ENCODE results near the gene TTN. TPM values are rescaled to one million over a fixed set of nuclear protein-coding genes. Genes with fewer than 3 reads are reported as not detected.

TTN gene
- total and polyA plus RNA-seq, 2 of the 8 experiments (the other 6 are each of a cell fraction or from before 2014, with no cell fraction given), result 0.30 to 9.7 TPM

DNA sequence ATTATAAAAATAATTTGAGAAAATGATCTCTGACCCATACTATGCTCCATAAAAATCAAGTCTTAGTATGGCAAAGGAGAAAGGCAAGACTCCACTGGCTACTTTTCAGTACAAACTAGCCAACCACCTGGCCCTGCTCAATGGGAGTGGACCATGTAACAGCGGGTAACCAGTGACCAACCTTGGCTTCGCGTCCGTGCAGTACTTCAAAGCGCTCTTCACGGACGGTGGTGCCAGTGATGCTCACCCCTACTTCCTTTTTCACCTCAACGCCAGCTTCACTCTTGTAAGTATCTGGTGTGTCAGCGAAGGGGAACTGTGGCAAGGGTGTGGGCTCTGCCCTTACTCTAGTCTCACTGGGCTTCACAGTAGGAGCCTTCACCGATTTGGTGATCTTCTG, 23.3 kb downstream of the TTN start:
- Histone ChIP-seq H2BK20ac (ENCODE audit: low read length) (no peak overlapping the region), H4K5ac (ENCODE audit: insufficient read length, low read depth, low read length) (no peak overlapping the region), H2AK5ac (ENCODE audit: low read depth, low read length) (no peak overlapping the region), H4K8ac (ENCODE audit: extremely low read depth, insufficient read depth, low read length) (no peak overlapping the region), H3K4me1 (replicated peaks in 1 of 4; ENCODE audit: control insufficient read depth in 3 of 4, insufficient read depth in 4 of 4, low read length in 3 of 4) (no peaks in the 10 kb centered on the region), H2AFZ (ENCODE audit: low read length) (no peak overlapping the region), H4K20me1 (replicated peaks in 1 of 2; ENCODE audit: control insufficient read depth in 1 of 2, insufficient read depth in 2 of 2, low read length in 2 of 2) (no peaks in the 10 kb centered on the region), H2BK120ac (replicated peaks; ENCODE audit: low read depth, low read length) (no peak overlapping the region), H3K4me2 (ENCODE audit: insufficient read depth in 1 of 2, low read depth in 2 of 2, low read length in 2 of 2) (no peak overlapping the region), H4K91ac (replicated peaks; ENCODE audit: insufficient read length, low read length) (no peak overlapping the region), H3K18ac (ENCODE audit: extremely low read depth, low read length) (no peak overlapping the region), H3K27ac (ENCODE audit: low read depth, low read length) (no peak overlapping the region), H3K79me1 (ENCODE audit: low read depth, low read length) (no peaks in the 10 kb centered on the region), H3K36me3 (ENCODE audit: control insufficient read depth in 2 of 4, insufficient read depth in 4 of 4, low read length in 3 of 4) (no peaks in the 10 kb centered on the region; a peak in 2 of 8 replicates), H2BK5ac (ENCODE audit: low read depth, low read length) (no peak overlapping the region), H3K56ac (replicated peaks; ENCODE audit: insufficient read length, low read depth, low read length) (no peak overlapping the region), H3K79me2 (ENCODE audit: control insufficient read depth in 1 of 2, insufficient read depth in 2 of 2, low read length in 2 of 2) (no peaks in the 10 kb centered on the region), H3K9ac (replicated peaks in 1 of 4; ENCODE audit: extremely low read depth in 1 of 4, low read depth in 3 of 4, low read length in 3 of 4) (no peak overlapping the region), H3K14ac (ENCODE audit: insufficient read length) (no peak overlapping the region), H2BK12ac (ENCODE audit: low read depth, low read length) (no peak overlapping the region), H3K27me3 (replicated peaks in 1 of 4; ENCODE audit: control insufficient read depth in 3 of 4, extremely low read depth in 1 of 4, insufficient read depth in 3 of 4, low read length in 3 of 4) (no peaks in the 10 kb centered on the region), H3K4me3 (ENCODE audit: extremely low read depth in 1 of 4, insufficient read depth in 2 of 4, low read depth in 3 of 4, low read length in 4 of 4) (no peak overlapping the region), H2BK15ac (ENCODE audit: low read length) (no peak overlapping the region), H3K23ac (ENCODE audit: insufficient read length) (no peak overlapping the region), H3K4ac (replicated peaks; ENCODE audit: insufficient read length, low read depth, low read length) (no peak overlapping the region), H3K23me2 (ENCODE audit: low read depth, low read length) (no peaks in the 10 kb centered on the region), H3K9me3 (ENCODE audit: insufficient read depth in 2 of 2, low read depth in 1 of 2, low read length in 1 of 2) (no peaks in the 10 kb centered on the region)
- no peak for DNase-seq (ENCODE audit: low read depth in 1 of 2, low spot score in 2 of 2)
- TF ChIP-seq TBP (IDR thresholded peaks at IDR 0.05; ENCODE audit: low read depth, low read length) (no peak), KDM5A (IDR thresholded peaks at IDR 0.05; ENCODE audit: low read length) (no peak), HDAC6 (IDR thresholded peaks at IDR 0.05; ENCODE audit: low read depth, low read length) (no peak), RFX5 (IDR thresholded peaks at IDR 0.05; ENCODE audit: borderline replicate concordance, low read depth, low read length) (no peak), SRF (IDR thresholded peaks at IDR 0.05; ENCODE audit: low read depth, low read length) (no peak), BACH1 (IDR thresholded peaks at IDR 0.05; ENCODE audit: low read length) (no peak), NANOG (IDR thresholded peaks at IDR 0.05; ENCODE audit: insufficient read depth, low read depth, low read length, poor library complexity, severe bottlenecking) (no peak), GABPA (IDR thresholded peaks at IDR 0.05; ENCODE audit: borderline replicate concordance, insufficient read depth, low read length) (no peak), JUN (IDR thresholded peaks at IDR 0.05; ENCODE audit: low read depth, low read length) (no peak), SAP30 (IDR thresholded peaks at IDR 0.05; ENCODE audit: insufficient read depth, insufficient replicate concordance, low read length) (no peak), CBX8 (IDR thresholded peaks at IDR 0.05; ENCODE audit: borderline replicate concordance, low read depth, low read length) (no peak), TAF7 (optimal IDR thresholded peaks at IDR 0.05; ENCODE audit: borderline replicate concordance, low read depth, low read length) (no peak)
- TF ChIP-seq, protein P1, sequence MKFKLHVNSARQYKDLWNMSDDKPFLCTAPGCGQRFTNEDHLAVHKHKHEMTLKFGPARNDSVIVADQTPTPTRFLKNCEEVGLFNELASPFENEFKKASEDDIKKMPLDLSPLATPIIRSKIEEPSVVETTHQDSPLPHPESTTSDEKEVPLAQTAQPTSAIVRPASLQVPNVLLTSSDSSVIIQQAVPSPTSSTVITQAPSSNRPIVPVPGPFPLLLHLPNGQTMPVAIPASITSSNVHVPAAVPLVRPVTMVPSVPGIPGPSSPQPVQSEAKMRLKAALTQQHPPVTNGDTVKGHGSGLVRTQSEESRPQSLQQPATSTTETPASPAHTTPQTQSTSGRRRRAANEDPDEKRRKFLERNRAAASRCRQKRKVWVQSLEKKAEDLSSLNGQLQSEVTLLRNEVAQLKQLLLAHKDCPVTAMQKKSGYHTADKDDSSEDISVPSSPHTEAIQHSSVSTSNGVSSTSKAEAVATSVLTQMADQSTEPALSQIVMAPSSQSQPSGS (IDR thresholded peaks at IDR 0.05; ENCODE audit: low read length), result no peak
- CTCF ChIA-PET (ENCODE audit: partially characterized antibody), result interaction anchor here (1.1 to 2.5 kb wide), 4 partner anchors 10 to 345 kb away, joined by 3 to 8 read pairs (median 6); no protein-coding TSS in a partner anchor
- WGBS, 2 experiments (ENCODE audit: extremely low coverage in 1 of 2, insufficient coverage in 1 of 2, insufficient read length in 1 of 2, insufficient replicate concordance in 2 of 2, low coverage in 1 of 2, low lambda C conversion rate in 2 of 2, missing lambda C conversion rate in 1 of 2), result 97% methylated on average over 10 of the region's 10 CpGs; no CpG with 5 or more reads in 1 of the 2 experiments
- POLR2A ChIA-PET (ENCODE audit: partially characterized antibody), result no interaction called here
- FAIRE-seq, result no peak

Measured in H1 (cell line).